Mucosa of stomach (tissue), 1 donor: ENCODE results near the gene SPOCK3.

Experiments
- H3K27me3 ChIP-seq: one replicate; pipeline ENCODE4 v1.7.0; 2013; ENCODE audit warnings: mild to moderate bottlenecking, low read length; ENCODE audit not compliant: control insufficient read depth, insufficient read depth
- H3K36me3 ChIP-seq: one replicate; pipeline ENCODE4 v1.7.0; 2013; ENCODE audit warnings: low read length; ENCODE audit not compliant: control insufficient read depth, insufficient read depth
- H3K4me1 ChIP-seq: one replicate; pipeline ENCODE4 v1.7.0; 2013; ENCODE audit warnings: mild to moderate bottlenecking, low read length; ENCODE audit not compliant: control insufficient read depth, insufficient read depth
- H3K4me3 ChIP-seq: one replicate; pipeline ENCODE4 v1.7.0; 2013; ENCODE audit warnings: low read length
- H3K9ac ChIP-seq: one replicate; pipeline ENCODE4 v1.7.0; 2013; ENCODE audit warnings: mild to moderate bottlenecking, low read length, moderate library complexity
- H3K9me3 ChIP-seq: one replicate; pipeline ENCODE4 v1.7.0; 2013; ENCODE audit warnings: mild to moderate bottlenecking, low read length, moderate library complexity; ENCODE audit not compliant: control insufficient read depth
- donor health status: Pancreatic carcinoma.

SPOCK3 gene

DNA sequence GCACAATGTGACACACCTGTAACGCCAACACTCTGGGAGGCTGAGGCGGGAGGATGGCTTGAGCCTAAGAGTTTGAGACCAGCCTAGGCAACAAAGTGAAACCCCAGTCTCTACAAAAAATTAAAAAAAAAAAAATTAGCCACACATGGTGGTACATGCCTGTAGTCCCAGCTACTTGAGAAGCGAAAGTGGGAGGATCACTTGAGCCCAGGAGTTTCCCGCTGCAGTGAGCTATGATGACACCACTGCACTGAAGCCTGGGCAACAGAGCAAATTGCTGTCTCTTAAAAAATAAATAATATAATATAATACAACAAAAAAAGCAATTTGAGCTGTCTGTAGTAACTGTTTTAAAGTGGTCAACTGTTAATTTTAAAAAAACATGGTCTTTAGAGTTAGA, 13.2 kb downstream of the SPOCK3 start:
- Histone ChIP-seq H3K4me3 (no peak overlapping the region), H3K36me3 (no peaks in the 10 kb centered on the region), H3K9ac (no peak overlapping the region), H3K9me3 (no peaks in the 10 kb centered on the region), H3K27me3 (no peaks in the 10 kb centered on the region), H3K4me1 (no peaks in the 10 kb centered on the region)

DNA sequence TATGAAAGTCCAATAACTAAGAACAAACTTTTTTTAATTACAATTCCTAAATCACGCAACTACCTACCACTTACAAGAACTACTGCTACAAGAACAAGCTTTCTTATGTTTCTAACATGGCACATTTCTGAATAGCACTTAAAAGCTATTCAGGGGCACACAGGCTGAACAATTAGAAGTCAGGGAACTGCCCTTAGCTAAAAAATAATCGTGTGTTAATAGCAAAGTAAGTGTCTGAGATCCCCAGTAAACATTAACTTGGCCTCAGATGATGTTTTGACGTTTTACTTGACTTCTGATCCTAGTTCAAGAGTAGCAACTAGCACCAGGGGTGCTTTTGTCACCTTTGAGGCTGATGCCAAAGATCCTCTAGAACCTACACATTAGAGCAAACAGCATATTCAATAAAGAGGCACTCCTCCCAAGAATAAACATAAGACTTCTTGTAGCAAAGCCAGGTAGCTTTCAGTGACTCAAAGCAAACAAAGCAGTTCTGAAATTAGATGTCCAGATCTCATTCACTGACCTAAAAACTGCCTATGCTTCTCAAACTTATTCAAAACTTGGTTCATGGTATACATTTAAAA, 16.2 kb downstream of the SPOCK3 start:
- Histone ChIP-seq H3K27me3 (no peaks in the 10 kb centered on the region), H3K4me3 (no peak overlapping the region), H3K36me3 (no peaks in the 10 kb centered on the region), H3K9me3 (no peaks in the 10 kb centered on the region), H3K9ac (no peak overlapping the region), H3K4me1 (no peaks in the 10 kb centered on the region)

DNA sequence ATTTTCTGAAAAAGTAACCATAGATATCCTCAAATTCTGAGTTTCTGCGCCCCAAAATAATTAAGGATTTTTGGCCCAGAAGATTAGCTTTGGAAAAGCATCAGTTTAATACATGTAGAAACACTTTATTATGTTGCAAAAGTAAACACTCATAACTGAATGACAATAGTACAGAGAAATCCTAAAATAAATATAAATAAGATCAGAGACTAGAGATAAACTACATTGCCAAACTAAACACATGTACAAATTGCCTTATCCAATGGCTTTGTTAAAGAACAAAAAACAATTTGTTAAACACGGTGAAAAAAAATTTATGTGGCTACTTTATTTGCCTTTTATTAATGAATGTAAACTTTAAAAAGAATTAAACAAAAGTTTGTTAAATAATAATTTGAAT, 17.5 kb downstream of the SPOCK3 start:
- Histone ChIP-seq H3K9ac (no peak overlapping the region), H3K36me3 (no peaks in the 10 kb centered on the region), H3K27me3 (no peaks in the 10 kb centered on the region), H3K4me3 (no peak overlapping the region), H3K9me3 (no peaks in the 10 kb centered on the region), H3K4me1 (no peaks in the 10 kb centered on the region)

DNA sequence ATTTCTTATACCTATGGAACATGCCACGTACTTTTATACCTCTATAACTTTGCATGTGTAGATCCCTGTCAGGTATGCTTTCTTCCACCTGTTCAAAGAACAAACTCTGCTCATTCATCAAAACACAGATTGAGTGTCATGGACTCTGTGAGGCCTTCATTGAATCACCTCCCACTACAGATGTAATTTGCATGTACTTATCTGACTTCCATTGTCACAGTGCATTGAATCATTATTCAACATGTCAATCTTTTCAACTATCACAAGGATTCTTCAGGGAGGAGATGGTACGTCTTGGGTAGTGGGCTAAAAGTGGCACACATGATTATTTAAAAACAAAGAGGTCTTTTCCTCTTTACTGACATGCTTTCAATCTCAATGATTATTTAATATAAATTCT, 24.1 kb downstream of the SPOCK3 start:
- no peaks in the 10 kb centered on the region for H3K27me3 ChIP-seq
- no peaks in the 10 kb centered on the region for H3K4me1 ChIP-seq
- H3K36me3 ChIP-seq: no peaks in the 10 kb centered on the region
- no peak overlapping the region for H3K4me3 ChIP-seq
- H3K9ac ChIP-seq: no peak overlapping the region
- no peaks in the 10 kb centered on the region for H3K9me3 ChIP-seq

DNA sequence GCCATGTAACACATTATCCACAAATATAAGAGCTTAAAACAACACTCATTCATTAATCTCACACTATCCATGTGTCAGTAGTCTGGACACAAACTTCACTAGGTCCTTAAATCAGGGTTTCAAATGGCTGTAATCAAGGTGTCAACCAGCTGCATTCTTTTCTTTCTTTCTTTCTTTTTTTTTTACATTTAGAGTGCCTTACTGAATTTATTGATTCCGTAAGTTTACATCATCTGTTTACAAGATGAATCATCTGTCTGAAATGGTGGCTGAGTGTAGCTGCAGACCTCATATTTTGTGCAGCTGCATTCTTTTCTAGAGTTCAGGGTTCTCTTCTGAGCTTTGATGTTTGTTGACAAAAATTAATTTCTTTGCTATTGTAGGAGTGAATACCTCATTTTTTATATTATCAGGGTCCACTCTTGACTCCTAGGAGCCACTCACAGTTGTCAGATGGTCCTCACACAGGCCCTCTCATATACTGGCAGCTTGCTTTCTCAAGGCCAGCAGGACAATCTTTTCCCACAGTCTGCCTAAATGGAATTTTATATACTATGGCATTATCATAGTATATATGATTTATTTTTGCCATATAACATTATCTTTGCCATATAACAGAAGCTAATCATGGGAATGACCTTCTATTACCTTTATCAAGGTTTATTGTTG, 37.8 kb downstream of the SPOCK3 start:
- H3K9ac ChIP-seq: no peak overlapping the region
- no peaks in the 10 kb centered on the region for H3K27me3 ChIP-seq
- no peaks in the 10 kb centered on the region for H3K9me3 ChIP-seq
- no peaks in the 10 kb centered on the region for H3K4me1 ChIP-seq
- H3K36me3 ChIP-seq: no peaks in the 10 kb centered on the region
- H3K4me3 ChIP-seq: no peak overlapping the region

DNA sequence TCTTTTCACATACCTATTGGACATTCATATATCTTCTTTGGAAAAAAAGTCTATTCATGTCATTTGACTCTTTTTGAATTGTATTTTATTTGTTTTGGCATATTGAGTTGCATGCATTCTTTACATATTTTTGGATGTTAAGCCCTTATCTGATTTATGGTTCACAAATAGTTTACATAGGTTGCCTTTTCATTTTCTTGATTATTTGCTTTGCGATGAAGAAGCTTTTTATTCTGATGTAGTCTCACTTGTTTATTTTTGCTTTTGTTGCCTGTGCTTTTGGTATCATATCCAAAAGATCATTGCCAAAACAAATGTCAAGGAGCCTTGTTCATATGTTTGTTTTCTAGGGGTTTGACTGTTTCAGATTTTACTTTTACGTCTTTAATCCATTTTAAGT, 43.9 kb downstream of the SPOCK3 start:
- H3K9ac ChIP-seq: no peak overlapping the region
- no peaks in the 10 kb centered on the region for H3K4me1 ChIP-seq
- H3K4me3 ChIP-seq: no peak overlapping the region
- no peaks in the 10 kb centered on the region for H3K36me3 ChIP-seq
- no peaks in the 10 kb centered on the region for H3K9me3 ChIP-seq
- H3K27me3 ChIP-seq: no peaks in the 10 kb centered on the region

DNA sequence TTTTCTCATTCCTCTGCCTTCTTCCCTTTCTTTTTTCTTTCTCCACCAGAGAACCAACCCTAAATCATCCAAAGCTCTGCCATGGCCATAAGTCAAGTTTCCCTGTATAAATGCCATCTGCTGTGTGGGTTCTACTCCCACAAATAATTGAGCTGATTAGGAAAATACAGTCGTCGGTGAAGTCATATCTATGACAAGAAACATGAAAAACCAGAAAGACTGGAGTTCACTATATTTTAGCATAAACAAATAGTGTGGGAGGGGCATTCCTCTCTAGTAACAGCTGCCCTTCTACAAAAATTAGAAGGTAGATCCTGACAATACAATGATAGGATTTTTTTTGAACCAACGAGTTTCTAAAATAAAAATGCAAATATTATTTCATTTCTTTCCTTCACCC, 48.8 kb downstream of the SPOCK3 start:
- Histone ChIP-seq H3K27me3 (no peaks in the 10 kb centered on the region), H3K36me3 (no peaks in the 10 kb centered on the region), H3K9ac (no peak overlapping the region), H3K4me1 (no peaks in the 10 kb centered on the region), H3K9me3 (no peaks in the 10 kb centered on the region), H3K4me3 (no peak overlapping the region)

DNA sequence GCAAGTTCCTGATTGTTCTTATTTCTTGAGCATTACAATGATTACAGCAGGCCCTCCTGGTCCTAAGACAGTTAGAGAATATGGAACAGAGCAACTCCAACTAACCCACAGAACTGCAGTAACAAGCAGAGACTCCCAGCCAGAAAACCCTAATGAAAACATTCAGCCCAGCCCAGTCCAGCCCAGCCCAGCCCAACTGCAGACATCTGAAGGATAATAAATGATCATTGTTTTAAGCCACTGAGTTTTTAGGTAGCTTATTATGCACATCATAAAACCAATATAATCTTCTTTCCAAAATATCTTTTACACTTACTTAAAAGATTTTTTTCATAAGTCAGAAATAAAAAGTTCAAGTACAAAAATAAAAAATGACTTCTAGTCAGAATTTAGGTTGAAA, 51.3 kb downstream of the SPOCK3 start:
- H3K27me3 ChIP-seq: no peaks in the 10 kb centered on the region
- H3K4me3 ChIP-seq: no peak overlapping the region
- H3K9me3 ChIP-seq: no peaks in the 10 kb centered on the region
- H3K36me3 ChIP-seq: no peaks in the 10 kb centered on the region
- H3K4me1 ChIP-seq: no peaks in the 10 kb centered on the region
- no peak overlapping the region for H3K9ac ChIP-seq

DNA sequence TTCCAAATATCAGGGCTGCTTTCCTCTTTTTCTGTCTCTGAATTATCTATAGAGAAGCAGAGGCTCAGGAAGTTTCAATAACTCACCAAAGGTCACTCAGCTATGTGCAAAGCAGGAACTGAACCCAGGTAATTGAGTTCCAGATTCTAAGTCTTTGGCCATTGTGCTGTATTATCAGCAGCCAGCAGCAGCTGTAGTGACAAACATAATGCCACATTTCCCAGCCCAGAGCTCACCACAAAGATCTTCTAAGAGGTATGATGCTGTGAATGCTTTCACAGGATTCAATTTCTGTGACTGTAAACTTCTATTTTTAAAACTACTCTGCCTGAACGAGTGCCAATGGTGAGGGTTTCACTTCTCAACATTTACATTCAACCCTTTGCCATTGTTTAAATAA, 56.4 kb downstream of the SPOCK3 start:
- Histone ChIP-seq H3K9me3 (no peaks in the 10 kb centered on the region), H3K9ac (no peak overlapping the region), H3K4me3 (no peak overlapping the region), H3K27me3 (no peaks in the 10 kb centered on the region), H3K4me1 (no peaks in the 10 kb centered on the region), H3K36me3 (no peaks in the 10 kb centered on the region)

DNA sequence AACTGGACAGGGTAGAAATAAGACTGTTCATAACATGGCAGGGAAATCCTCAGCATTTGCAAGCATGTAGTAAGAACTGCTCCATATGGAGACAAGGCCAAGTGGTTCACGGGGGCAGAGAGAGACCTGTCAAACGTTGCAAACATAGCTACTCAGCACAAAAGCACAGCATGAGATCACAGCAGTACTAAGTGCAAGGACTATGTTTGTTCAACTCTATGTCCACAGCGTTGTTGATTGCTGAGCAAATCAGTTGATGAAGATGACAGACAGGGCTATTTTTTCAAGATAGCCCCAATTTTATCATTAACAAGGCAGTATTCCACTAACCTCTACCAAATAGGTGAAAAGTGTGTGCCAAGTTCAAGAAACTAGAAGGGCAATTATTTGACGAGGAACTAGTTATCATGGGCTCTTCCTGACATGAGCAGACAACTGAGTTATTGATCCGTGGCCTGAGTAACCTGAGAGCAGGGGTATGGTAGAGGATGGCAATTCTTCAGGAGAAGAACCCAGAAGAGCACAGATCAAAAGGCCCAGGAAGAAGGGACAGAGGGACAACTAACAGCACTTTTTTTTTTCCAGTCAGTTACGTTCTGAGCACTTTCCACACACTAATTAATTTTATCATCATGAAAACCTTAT, 57.4 kb downstream of the SPOCK3 start:
- Histone ChIP-seq H3K4me3 (no peak overlapping the region), H3K9ac (no peak overlapping the region), H3K9me3 (no peaks in the 10 kb centered on the region), H3K4me1 (no peaks in the 10 kb centered on the region), H3K36me3 (no peaks in the 10 kb centered on the region), H3K27me3 (no peaks in the 10 kb centered on the region)

DNA sequence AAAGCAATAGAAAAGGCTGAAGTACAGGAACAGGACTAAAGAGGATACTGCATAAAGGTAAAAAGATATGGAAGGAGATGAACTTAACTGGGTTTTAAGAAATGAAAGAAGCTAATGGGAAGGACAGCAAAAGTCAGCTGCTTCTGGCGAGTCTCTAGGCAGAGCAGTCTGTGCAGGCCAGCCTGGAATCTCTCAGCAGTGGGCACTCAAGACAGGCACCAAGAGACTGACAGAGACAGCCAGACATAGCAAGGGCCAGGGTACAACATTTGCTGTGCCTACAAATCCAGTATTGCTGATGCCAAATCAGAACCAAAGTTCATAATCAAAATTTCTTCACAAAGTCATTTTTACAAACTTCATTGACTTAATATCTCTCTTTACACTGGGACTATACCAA, 62.4 kb downstream of the SPOCK3 start:
- H3K9ac ChIP-seq: no peak overlapping the region
- H3K27me3 ChIP-seq: no peaks in the 10 kb centered on the region
- H3K4me3 ChIP-seq: no peak overlapping the region
- H3K36me3 ChIP-seq: no peaks in the 10 kb centered on the region
- H3K9me3 ChIP-seq: no peaks in the 10 kb centered on the region
- no peaks in the 10 kb centered on the region for H3K4me1 ChIP-seq

DNA sequence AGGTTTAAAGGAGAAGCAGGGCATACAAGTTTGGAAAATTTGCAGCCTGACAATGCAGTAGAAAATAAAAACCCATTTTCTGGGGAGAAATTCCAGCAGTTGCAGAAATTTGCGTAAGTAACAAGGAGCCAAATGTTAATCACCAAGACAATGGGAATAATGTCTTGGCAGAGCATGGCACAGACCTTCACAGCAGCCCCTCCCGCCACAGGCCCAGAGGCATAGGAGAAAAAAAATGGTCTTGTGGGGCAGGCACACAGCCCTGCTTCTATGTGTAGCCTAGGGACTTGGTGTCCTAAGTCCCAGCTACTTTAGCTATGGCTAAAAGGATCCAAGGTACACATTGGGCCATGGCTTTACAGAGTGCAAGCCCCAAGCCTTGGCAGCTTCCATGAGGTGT, 65.7 kb downstream of the SPOCK3 start:
- Histone ChIP-seq H3K4me1 (no peaks in the 10 kb centered on the region), H3K27me3 (no peaks in the 10 kb centered on the region), H3K4me3 (no peak overlapping the region), H3K9me3 (no peaks in the 10 kb centered on the region), H3K36me3 (no peaks in the 10 kb centered on the region), H3K9ac (no peak overlapping the region)
